ENCODE results near the gene UFSP1.

UFSP1 gene

DNA sequence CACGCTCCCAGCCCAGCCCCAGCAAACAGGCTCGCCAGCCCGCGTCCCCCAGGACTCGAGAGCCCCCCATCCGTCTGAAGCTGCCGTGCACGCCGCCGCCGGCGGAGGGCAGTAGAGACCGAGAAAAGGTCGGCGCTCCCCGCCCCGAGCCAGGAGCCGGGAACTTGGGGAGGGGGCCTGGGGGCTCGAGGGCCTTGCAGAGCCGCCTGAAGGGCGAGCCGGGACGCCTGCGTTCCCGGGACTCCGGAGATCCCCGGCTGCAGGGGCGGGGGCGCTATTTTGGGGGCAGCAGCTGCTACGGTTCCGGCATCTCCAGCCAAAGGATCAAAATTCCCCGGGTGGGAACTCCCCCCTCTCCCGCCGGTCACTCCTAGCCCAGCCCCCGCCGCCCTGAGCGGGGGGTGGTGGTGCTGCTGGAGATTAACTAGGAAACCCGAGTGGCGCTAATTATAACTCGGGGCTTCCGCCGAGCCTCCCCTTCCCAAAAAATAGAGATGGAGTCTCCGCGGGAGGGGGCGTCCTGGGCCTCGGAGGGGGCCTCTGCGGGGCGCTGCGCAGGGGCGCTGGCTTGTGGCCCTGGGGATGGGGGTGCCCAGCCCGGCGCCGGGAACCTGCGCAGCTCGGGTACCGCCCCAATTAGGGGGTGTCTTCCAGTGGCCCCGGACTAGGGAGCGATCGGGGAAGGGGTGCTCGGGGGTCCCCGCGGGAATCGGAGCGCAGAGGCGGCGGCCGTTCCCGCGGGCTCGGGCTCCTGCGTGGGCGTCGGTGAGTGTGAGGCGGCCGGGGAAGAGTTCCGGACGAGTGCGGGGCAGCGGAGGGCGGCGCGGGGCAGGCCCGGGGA is 5.6 kb upstream of the UFSP1 start:
- no peak for DNase-seq

DNA sequence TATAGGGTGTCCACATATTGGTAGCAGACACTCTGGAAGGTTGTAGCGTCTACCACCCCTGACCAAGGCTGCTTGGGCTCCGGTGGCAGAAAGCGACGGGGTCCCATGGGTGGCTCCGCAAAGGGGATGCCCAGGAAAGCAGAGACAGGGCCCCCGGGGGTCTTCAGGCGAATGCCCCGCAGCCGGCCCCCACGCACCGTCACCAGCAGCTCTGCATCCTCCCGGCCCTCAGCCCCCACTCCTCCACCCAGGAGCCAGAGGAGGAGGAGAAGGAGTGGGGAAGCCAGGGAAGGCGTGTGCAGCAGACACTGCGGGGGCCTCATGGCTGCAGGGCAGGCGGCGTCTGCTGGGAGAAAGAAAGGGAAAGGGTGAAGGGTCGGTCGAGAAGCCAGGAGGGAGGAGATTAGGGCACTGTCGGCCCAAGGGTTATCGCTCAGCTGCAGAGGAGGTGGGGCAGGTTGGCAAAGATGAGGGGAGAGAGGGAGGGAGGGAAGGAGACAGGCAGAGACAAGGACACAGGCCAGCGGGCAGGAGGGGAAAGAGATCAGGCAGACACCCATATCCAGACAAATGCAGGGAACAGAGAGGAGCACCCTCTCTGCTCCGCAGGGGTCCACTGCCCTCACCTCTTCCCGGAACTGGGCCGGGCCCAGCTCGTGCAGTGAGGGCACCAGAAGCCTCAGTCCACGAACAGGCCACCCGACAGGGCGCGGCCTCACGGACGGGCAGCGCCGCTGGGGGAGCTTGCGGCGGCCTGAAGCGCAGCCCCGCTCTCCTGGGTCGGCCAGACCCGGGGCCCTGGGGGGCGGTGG is 4.6 kb upstream of the UFSP1 start:
- DNase-seq: no peak

DNA sequence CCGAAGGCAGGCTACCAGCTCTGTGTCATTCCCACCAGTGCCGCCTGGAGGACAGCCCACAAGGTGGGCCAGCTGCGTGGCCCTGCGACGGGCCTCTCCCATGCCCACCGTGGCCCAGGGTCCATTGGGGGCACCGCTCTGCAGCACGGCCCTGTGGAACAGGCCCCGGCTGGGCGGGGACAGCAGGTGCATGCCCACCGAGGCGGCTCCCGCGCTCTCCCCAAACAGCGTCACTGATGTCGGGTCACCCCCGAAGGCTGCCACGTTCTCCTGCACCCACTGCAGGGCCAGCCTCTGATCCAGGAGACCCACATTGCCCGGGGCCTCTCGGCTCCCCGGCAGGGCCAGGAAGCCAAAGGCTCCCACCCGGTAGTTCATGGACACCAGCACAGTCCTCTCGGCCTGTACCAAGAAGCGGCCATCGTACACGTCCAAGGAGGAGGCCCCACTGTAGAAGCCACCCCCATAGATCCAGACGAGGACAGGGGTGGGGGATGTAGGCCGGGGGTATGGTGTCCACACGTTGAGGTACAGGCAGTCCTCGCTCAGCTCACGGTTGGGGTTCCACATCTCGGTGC is 3.9 kb upstream of the UFSP1 start:
- no peak for DNase-seq

DNA sequence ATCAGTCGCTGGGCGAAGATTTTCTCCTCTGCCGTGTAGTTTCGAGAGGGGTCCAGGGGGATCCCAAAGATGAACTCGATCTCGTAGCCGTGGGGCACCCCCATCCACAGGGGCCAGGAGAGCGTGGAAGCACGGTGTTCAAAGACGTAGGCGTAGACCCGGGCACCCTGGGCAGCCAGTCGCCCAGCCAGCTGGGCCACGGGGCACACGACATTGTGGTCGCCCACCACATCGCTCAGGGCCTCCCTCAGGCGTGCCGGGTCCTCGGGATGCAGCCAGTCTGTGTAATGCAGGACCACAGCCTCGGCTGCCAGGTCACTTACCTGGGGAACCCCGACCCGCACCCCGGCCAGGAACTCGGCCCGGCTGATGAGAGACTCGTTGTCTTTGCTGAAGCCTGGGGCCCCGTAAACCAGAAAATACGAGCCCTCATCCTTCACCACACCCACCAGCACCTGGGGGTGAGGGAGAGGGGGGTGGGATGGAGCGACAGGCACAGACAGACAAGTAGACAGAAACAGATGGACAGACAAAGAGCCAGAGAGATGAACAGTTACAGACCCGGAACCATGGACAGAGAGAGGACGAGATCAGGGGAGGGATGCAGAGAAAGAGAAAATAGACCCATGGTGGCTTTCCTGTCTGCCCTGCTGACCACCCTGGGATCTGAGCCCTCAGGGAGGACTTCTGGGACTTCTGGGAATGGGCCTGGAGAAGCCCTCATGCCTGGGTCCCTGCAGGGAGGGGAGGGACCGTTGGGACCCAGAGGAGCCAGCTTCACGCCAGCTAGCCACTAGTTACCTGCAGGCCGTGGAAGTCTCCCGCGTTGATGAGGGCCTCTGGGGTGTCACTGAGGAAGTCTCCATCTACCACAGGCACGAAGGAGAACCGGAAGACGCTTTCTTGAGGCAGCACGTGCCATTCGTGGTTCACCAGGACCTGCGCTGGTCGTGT is 3.1 kb upstream of the UFSP1 start:
- DNase-seq: no peak

DNA sequence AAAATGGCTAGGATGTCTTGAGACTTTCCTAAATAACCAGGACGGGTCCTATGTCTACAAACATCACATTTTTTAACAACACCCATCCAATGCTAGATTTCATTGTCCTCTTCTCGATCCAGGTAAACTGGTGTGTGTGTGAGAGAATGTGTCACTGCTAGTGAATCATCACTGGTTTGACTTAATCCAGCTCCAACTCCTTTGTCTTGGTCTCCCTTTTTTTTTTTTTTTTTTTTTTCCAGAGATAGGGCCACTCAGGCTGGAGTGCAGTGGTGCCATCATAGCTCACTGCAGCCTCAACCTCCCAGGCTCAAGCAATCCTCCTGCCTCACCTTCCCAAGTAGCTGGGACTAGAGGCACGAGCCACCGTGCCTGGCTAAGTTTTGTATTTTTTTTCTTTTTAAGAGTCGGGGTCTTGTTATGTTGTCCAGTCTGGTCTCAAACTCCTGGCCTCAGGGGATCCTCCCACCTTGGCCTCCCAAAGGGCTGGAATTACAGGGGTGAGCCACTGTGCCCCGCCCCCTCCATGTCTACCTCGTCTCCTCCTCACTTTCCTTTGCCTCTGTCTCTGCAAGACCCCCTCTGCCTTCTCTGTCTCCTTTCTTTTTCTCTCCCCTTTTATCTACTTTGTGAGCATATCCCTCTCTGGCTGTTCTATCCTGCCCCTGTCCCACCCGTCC is 2.2 kb upstream of the UFSP1 start:
- DNase-seq: no peak

DNA sequence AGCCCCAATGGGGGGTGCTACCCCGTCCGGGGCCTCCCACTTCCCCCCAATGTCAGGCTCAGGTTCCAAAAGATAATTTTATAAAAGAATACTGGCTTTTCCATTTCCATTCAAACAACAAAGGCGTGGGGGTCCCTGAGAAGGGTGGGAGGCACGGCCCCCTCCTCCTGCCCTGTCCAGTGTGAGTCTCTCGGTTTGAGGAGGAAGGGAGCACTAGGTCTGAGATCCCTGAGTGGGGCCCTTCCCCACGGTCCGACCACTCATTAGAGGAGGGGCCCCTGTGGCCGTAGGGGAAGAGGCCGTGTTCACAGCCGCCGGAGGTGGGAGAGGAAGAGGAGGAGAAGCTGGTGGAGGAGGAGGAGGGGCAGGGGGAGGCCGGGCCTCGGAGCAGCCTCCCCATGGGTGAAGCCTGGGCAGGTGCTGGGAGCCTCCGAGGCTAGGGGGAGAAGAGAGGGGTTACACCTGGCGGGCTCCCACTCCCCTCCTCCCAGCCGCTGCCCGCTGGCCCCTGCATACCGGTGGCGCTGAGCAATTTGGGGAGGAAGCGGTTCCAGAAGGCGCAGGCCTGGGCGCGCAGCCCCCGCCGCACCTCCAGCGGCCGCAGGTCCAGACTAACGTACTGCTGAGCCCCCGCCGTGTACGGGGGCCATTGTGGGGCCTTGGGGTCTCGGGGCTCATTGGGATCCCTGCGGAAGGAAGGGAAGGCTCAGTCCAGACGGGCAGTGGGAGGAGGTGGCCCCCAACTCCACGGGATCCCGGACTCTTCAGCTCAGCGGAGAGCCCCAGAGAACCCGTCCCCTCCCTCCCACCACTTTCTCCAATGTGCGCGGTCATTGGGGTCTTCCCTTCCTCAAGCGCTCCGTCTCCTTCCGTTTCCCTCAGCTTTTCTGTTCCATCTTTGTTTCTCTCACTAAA is 1.4 kb upstream of the UFSP1 start:
- no peak for DNase-seq

DNA sequence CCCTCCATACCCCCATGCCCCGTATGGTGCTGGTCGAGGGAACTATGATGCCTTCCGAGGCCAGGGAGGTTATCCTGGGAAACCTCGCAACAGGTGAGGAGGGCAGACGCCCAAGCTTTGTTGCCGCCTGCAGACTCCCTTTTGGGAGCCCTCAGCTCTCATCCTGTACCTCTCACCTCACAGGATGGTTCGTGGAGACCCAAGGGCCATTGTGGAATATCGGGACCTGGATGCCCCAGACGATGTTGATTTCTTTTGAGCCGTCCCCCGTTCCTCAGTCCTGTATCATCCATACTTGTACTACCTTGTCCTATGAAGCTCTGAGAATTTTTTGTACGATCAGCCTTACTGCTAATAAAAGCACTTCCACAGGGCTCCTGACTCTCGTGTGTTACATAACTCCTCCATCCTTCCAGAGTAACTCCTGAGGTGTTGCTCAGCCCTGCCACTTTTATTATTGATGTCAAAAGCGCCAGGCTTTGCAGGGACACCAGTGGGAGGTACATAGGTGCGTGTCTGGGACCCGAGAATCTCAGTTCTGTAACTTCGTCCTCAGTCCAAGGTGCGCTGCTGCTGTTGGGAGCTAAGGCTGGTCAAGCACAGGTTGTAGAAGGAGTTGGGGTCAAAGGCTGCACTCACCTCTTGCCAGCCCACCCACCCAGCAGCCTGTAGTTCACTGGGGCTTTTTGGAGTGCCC is 1.1 kb downstream of the UFSP1 start:
- DNase-seq: no peak

DNA sequence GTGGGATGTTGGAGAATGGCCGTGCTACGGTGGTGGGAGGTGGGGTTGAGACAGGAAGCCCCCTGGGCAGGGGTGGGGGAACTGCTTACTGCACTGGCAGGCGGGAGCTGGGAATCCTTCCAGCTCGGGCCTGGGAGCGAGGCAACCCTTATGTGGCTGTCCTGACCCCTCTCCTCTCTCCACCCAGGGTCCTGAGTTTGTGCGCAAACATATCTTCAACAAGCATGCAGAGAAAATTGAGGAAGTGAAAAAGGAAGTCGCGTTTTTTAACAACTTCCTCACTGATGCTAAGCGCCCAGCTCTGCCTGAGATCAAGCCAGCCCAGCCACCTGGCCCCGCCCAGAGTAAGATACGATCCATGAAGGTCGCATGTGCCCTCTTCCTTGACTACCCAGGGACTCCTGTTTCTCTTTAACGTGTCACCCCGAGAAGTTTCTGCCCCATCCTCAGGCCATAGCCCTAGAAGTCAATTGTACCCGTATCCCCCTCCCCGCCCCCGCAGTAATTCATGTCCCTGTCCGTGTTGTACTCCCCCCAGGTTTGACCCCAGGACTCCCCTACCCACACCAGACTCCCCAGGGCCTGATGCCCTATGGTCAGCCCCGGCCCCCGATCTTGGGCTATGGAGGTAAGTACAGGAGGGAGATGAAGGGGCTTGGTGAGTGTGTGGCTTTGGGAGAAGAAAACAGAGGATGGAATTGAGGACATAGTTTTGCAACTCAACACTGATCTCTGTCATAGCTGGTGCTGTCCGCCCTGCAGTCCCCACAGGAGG is 1.8 kb downstream of the UFSP1 start:
- no peak for DNase-seq

DNA sequence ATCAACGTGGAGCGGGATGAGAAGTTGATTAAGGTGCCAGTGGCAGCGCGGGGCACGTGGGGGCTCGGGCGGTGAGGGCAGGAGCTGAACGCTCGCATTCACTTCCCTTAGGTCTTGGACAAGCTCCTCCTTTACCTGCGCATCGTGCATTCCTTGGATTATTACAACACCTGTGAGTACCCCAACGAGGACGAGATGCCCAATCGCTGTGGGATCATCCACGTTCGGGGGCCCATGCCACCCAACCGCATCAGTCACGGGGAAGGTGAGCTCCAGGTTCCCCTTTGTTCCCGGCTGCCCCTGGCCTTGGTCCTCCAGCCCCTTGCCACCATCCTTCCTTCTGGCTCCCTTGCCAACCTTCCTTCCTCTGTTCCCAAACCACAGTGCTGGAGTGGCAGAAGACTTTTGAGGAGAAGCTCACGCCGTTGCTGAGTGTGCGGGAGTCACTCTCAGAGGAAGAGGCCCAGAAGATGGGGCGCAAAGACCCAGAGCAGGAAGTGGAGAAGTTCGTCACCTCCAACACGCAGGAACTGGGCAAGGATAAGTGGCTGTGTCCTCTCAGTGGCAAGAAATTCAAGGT is 2.5 kb downstream of the UFSP1 start:
- DNase-seq: peak; percentile 9

DNA sequence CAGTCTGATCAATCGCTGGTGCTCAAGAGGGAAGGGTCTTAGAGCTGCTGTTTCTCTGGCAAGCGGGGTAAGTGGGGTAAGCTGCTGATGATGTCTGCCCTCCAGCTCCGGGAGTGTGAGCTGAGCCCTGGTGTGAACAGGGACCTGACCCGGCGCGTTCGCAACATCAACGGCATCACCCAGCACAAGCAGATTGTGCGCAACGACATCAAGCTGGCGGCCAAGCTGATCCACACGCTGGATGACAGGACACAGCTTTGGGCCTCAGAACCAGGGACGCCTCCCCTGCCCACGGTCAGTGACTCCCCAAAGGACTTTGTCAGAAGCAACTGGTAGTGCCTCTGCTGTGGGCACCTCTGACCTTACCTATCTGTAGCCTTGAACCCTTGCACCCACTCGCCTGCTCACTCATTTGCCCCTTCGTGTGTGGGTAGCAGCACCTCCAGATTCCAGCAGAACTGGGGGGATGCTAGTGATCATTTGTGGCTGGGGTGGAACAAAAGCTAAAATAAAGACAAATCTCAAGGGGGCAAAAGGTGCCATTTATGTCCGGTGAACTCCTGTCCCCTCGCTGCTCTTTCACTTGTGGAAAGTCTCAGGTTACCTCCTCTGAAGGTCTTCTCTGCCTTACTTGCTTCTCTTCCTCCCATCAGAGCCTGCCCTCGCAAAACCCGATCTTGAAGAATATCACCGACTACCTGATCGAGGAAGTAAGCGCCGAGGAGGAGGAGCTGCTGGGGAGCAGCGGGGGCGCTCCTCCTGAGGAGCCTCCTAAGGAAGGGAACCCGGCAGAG is 3.2 kb downstream of the UFSP1 start:
- no peak for DNase-seq

DNA sequence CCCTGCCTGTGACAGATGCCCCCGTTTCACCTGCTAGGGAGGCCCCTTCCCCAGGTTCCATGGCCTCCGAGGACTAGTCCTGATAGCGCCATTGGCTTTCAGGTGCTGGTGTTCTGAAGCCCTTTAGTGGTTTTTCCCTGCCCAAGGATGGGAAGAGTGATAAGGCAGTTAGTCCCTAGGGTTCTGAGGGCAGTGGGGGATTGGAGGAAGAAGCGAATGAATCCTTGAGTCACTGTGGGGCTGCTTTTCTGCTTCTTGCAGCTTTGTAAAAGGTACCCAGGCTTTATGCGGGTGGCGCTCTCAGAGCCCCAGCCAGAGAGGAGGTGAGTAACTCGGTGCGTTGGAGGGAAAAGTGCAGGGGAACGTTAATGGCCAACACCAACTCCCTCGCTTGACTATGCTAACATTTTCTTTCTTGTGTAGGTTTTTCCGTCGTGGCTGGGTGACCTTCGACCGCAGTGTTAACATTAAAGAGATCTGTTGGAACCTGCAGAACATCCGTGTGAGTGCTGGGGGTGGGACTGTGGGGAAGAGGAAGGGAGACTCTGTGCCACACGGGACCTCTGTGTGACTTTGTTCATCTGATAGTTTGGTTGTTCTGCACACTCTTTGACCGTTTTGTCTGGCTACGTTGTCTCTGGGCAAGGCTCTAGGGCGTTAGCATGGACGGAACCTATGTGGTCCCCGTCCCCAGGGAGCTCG is 3.9 kb downstream of the UFSP1 start:
- no peak for DNase-seq

DNA sequence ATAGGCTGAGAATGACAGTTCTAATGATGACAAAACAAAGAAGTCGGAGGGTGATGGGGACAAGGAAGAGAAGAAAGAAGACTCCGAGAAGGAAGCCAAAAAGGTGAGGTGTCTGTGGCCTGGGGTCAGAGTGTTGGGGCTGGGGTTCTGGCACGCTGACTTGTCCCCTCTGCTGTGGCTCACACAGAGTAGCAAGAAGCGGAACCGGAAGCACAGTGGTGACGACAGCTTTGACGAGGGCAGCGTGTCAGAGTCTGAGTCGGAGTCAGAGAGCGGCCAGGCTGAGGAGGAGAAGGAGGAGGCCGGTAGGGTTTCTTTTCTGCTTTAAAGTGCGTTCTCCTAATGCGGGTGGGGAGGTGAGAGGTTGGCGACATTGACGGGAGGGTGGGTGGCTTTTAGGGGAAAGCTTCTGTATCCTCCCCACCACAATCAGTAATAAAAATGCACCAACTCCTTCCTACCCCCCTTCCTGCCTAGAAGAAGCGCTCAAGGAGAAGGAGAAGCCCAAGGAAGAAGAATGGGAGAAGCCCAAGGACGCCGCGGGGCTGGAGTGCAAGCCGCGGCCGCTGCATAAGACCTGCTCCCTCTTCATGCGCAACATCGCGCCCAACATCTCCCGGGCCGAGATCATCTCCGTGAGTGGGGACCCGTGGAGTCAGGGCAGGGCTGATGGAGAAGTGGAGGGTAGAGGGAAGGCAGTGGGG is 4.6 kb downstream of the UFSP1 start:
- no peak for DNase-seq

DNA sequence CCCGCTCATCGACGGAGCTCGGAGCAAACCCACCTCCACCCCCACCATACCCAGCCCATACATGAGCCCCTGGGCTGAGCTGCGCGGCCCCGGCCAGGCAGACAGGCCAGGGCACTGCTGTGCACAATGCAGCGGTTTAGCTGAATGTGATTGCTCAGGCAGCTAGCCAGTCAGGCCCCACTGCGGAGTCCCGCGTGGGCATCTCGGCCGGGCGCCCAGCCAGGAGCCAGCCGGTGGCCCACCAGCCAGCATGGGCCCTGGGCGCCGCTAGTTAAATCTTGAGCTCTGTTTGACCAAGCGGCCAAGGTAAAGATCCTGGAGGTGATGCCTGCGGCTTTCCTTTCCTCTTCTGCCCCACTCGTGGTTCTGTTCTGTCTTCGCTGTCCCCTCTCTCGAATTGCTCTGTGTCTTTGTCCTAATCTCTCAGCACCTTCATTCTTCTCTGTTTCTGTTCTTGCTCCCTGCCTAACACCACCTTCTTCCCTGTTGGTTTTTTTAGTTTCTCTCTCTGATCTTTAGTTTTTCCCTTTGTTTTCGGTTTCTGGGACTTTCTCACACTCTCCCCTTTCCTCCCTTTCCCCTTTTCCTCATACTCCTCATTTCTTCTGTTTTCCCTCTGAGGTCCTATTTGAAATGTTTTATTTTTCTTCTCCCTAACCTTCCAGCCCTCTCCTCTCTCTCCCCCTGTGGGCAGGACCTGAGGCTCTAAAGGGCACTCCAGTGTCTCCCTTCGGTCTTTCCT is 6.6 kb downstream of the UFSP1 start:
- no peak for DNase-seq

DNA sequence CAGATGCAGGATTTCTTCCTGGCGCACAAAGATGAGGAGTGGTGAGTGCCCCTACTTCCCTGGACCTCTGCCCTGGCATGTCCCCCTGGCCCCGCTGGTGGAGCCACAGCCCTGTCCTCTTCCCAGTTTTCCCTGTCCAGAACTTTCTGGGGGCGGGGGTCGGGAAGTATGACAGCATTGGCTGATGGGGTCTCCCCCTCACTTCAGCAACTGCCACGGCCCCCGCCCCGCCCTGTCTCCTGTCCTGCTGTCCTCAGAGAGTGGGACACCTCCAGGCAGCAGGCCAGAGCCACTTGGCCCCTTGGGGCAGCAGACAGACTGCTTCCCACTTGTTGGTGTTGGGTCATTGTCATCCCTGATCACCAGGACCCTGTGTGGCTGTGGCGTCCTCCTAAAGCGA is 7.3 kb downstream of the UFSP1 start:
- DNase-seq: no peak

DNA sequence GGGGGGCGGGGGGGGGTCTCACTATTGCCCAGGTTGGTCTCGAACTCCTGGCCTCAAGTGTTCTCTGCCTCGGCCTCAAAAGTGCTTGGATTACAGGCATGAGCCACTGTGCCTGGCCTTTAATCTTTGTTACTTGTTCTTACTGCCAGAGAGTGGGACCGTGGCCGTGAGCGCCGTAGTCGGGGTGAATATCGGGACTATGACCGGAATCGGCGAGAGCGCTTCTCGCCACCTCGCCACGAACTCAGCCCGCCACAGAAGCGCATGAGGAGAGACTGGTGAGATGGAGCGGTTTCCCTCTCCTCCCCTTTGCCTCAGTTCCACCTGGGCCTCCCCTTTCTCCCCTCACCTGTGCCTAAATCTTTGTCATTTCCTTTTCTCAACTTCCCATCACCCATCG is 8.4 kb downstream of the UFSP1 start:
- DNase-seq: no peak

DNA sequence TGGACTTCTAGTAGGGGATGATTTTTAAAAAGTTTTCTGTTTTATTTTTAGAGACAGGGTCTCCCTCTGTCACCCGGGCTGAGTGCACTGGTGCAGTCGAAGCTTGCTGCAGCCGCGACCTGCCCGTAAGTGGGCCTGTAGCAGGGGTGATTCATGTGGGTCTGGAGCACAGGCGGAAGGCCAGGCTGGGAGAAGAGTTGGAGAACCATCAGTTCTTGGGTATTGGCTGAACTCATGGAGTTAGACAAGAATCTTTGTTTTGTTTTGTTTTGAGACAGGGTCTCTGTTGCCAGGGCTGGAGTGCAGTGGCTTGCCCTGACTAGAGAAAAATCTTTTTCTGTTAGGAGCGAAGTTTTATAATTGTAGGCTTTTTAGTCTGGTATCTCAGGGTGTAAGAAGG is 8.9 kb downstream of the UFSP1 start:
- DNase-seq: no peak

All from T1000 (cell line).